Measurements from ENCODE around the gene MAML2. TPM values are rescaled to one million over a fixed set of nuclear protein-coding genes. Genes with fewer than 3 reads are reported as not detected.

Gene MAML2
- total and polyA plus RNA-seq, 4 donors, result 3.8 to 41.8 (median 13.7) TPM

DNA sequence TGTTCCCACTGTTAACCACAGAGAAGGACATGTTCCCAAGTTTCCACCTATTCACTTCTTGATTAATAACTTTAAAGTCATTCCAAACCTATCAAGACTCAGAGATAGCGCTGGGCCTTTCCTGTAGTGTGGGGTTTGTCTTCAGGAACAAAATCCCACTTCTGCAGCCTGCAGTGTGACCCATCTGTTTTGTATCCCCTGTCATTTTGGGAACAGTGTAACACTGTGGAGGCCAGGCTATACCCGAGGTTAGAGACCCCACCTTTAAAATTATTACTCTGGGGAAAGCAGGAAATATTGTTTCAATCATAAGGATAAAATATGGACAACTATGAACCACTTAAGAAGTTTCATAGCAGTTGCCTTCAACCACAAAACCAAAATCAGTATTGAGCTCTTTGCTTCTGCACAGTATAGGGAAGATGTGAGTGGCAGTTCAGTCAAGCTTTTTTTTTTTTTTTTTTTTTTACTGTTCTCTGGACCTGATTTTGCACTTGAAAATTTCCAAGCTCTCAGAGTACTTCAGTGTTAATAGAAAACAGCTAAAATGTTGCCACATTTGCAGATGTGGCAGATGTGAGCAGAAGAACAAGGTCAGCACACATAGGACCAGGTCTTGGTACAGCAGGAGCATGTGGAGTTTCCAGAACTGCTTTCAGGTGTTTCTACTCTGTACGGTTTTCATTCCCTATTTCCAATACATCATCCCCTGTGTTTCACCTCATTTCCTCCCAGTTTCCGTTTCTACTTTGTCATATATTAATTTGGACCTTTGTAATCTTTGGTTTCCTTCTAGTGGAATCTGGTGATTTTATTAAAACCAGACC, 121.5 kb downstream of the MAML2 start:
- 43 to 44% methylated on average over 4 of the region's 4 CpGs for WGBS, 2 donors

GRCh38 chr11:96219981-96220623, 122.9 kb downstream of the MAML2 start:
- Histone ChIP-seq H3K4me1 (ENCODE audit: control insufficient read depth in 5 of 5, insufficient read depth in 5 of 5, low read length in 5 of 5) (peaks cover 14 to 75% (median 40%) of the 10 kb centered on the region in 5 donors), H3K27me3 (ENCODE audit: control insufficient read depth in 3 of 3, insufficient read depth in 3 of 3, low read length in 2 of 3) (no peaks in the 10 kb centered on the region), H3K9me3 (ENCODE audit: control insufficient read depth in 4 of 4, insufficient read depth in 3 of 4, low read length in 3 of 4) (no peaks in the 10 kb centered on the region), H3K36me3 (ENCODE audit: control insufficient read depth in 4 of 4, insufficient read depth in 4 of 4, low read length in 4 of 4) (peaks cover 0 to 3% (median 0%) of the 10 kb centered on the region in 4 donors), H3K4me3 (no peak overlapping the region), H3K9ac (ENCODE audit: insufficient read depth in 1 of 2, low read length in 2 of 2) (peak overlapping the region in 1 of 2 donors; percentile 62), H3K27ac (ENCODE audit: low read depth in 1 of 2, low read length in 1 of 2) (peak overlapping the region; percentile 37 to 57)
- no peak for TF ChIP-seq CTCF (IDR thresholded peaks at IDR 0.05; ENCODE audit: control extremely low read depth, extremely low read depth)
- ATAC-seq (ENCODE audit: insufficient read depth, low FRiP score) (no peak), DNase-seq (peak; percentile 49 to 88 (median 86))
- WGBS, 2 donors, result 39 to 40% methylated on average over 3 of the region's 3 CpGs

More for the DNA sequence above, 121.5 kb downstream of the MAML2 start:
- TF ChIP-seq CTCF (IDR thresholded peaks at IDR 0.05; ENCODE audit: control extremely low read depth, extremely low read depth), result no peak
- peak overlapping the region in 1 of 2 donors; percentile 52 for H3K9ac ChIP-seq (ENCODE audit: insufficient read depth in 1 of 2, low read length in 2 of 2)
- DNase-seq, result peak in 1 of 3 donors; percentile 25
- peaks cover 0 to 5% (median 0%) of the 10 kb centered on the region in 4 donors for H3K36me3 ChIP-seq (ENCODE audit: control insufficient read depth in 4 of 4, insufficient read depth in 4 of 4, low read length in 4 of 4)
- peak overlapping the region; percentile 29 to 32 for H3K27ac ChIP-seq (ENCODE audit: low read depth in 1 of 2, low read length in 1 of 2)
- ATAC-seq (ENCODE audit: insufficient read depth, low FRiP score), result no peak
- H3K4me1 ChIP-seq (ENCODE audit: control insufficient read depth in 5 of 5, insufficient read depth in 5 of 5, low read length in 5 of 5), result peaks cover 11 to 62% (median 34%) of the 10 kb centered on the region in 5 donors
- no peaks in the 10 kb centered on the region for H3K27me3 ChIP-seq (ENCODE audit: control insufficient read depth in 3 of 3, insufficient read depth in 3 of 3, low read length in 2 of 3)
- no peak overlapping the region for H3K4me3 ChIP-seq
- H3K9me3 ChIP-seq (ENCODE audit: control insufficient read depth in 4 of 4, insufficient read depth in 3 of 4, low read length in 3 of 4), result no peaks in the 10 kb centered on the region

- no peak overlapping the region for H3K4me3 ChIP-seq
- peaks cover 14 to 82% (median 41%) of the 10 kb centered on the region in 5 donors for H3K4me1 ChIP-seq (ENCODE audit: control insufficient read depth in 5 of 5, insufficient read depth in 5 of 5, low read length in 5 of 5)
- ATAC-seq (ENCODE audit: insufficient read depth, low FRiP score) (no peak), DNase-seq (no peak)
- peak overlapping the region in 1 of 2 donors; percentile 29 for H3K27ac ChIP-seq (ENCODE audit: low read depth in 1 of 2, low read length in 1 of 2)
- 58 to 96% methylated on average over 3 of the region's 3 CpGs for WGBS, 2 donors
- no peak for TF ChIP-seq CTCF (IDR thresholded peaks at IDR 0.05; ENCODE audit: control extremely low read depth, extremely low read depth)
- no peaks in the 10 kb centered on the region for H3K27me3 ChIP-seq (ENCODE audit: control insufficient read depth in 3 of 3, insufficient read depth in 3 of 3, low read length in 2 of 3)
- no peak overlapping the region for H3K9ac ChIP-seq (ENCODE audit: insufficient read depth in 1 of 2, low read length in 2 of 2)
- H3K9me3 ChIP-seq (ENCODE audit: control insufficient read depth in 4 of 4, insufficient read depth in 3 of 4, low read length in 3 of 4), result no peaks in the 10 kb centered on the region
- H3K36me3 ChIP-seq (ENCODE audit: control insufficient read depth in 4 of 4, insufficient read depth in 4 of 4, low read length in 4 of 4), result peaks cover 0 to 3% (median 0%) of the 10 kb centered on the region in 4 donors
Measured at GRCh38 chr11:96218901-96219300, 124.1 kb downstream of the MAML2 start.
